GM12872 (cell line): ENCODE results near the gene TFPI2.

Experiments used
- CTCF ChIP-seq: IDR thresholded peaks from 3 replicates; pipeline ENCODE4 v1.5.1; 2011; ENCODE audit warnings: low read depth, mild to moderate bottlenecking, low read length, moderate library complexity; ENCODE audit not compliant: insufficient read depth

The TFPI2 gene

DNA sequence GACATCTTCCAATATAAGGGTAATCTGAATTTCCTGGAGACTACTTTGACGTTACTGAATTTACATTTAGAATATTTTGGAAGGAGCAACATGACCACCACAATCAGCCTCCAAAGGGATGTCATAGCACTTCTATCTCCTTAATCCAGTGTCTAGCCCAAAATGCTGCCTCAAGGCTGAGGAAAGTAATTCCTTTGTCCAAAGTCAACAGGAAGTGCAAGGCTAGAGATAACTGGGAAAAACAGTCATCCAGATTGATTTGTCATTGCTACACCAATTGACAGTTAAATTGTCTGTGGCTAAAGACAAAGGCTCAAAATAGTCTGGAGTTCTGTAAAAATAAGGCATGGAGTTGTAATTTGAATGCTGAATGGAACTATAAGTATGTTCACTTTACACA lies 3.9 kb upstream of the TFPI2 start:
- no peak for TF ChIP-seq CTCF

- TF ChIP-seq CTCF: no peak
Measured at GRCh38 chr7:93890041-93890463, 501 bp downstream of the TFPI2 start.

- no peak for TF ChIP-seq CTCF
Measured at GRCh38 chr7:93889261-93889660, 1.3 kb downstream of the TFPI2 start.

DNA sequence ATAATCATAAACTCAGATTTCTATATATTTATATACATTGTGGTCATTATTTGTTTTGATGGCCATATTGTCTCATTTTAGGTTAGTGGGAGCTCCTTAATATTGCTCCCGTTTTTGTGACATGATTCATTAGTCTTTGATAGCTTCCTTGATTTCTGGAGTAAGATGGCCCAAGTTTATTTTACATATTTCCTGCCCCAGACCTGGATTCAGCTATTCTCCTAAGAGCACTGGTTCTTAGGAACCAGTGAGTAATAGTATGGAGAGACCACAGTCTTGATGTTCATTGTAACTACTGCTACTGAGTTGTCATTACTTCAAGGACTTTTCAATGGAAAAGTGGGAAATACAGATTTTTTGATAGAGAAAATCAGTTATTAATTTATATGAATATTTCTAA lies 6.0 kb downstream of the TFPI2 start:
- TF ChIP-seq CTCF: no peak

DNA sequence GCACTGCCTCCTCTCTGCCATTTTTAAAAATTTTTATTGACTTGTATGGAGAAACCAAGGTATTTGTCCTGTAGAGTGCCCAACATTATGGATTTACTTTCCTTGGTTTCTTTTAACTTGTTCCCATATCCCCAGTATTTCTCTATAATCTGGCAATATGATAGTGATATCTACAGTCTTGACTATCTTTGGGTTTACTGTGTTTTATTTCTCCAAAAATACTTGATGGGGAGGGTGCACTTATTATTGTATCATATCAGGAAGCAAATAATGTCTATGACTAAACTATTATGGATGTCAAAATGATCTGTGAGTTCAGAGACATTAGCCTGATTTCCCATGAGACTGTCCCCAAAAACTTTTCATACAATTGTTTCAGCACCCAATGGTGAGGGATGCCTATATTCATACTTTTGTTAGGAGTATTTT lies 6.6 kb downstream of the TFPI2 start:
- TF ChIP-seq CTCF: no peak

DNA sequence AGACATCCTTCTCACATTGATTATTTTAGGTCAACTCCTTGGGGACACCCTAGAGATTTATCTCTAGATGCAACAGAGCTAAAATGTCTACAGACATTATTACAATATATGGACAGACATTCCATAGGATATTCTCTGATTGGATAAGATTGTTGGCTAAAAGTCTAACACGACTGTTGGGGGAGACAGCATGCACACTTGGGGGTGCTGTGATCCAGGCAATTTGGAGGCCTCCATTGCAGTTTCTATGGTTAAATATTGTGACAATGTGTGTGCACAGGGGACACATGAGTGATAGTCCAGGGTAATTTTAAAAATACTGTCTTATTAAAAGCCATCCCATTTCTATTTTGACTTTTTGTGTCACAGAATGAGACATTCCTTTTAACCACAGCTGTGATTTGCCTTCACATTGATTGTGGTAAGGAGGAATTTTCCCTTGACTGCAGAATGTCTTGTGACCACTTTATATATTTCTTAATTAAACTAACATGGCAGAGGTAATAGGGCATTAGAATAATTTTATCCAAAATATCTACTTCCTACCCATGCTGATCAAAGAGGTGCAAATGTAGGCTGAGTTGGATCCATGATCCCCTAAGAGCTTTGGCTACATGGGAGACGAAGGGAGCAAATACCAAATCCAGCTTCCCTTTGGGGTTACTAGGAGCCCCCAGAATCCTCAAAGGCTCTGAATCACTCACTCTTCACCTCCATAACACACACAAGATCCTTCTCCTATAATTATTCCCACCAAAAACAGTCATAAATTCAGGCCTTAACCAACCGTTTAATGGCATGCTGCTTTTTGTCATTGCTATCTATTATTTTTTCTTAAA lies 7.3 kb downstream of the TFPI2 start:
- no peak for TF ChIP-seq CTCF

GRCh38 chr7:93882468-93882867 lies 8.1 kb downstream of the TFPI2 start:
- no peak for TF ChIP-seq CTCF
